GM19193 (cell line): ENCODE results near the gene VPS37B.

ENCODE experiments used
- POLR2A ChIP-seq: IDR thresholded peaks from 4 replicates; pipeline ENCODE4 v1.6.1; 2011; ENCODE audit not compliant: insufficient read depth, insufficient read length; ENCODE audit errors: extremely low read depth

The VPS37B gene

GRCh38 chr12:122862872-122863701 lies 32.8 kb downstream of the VPS37B start:
- TF ChIP-seq POLR2A: no peak

DNA sequence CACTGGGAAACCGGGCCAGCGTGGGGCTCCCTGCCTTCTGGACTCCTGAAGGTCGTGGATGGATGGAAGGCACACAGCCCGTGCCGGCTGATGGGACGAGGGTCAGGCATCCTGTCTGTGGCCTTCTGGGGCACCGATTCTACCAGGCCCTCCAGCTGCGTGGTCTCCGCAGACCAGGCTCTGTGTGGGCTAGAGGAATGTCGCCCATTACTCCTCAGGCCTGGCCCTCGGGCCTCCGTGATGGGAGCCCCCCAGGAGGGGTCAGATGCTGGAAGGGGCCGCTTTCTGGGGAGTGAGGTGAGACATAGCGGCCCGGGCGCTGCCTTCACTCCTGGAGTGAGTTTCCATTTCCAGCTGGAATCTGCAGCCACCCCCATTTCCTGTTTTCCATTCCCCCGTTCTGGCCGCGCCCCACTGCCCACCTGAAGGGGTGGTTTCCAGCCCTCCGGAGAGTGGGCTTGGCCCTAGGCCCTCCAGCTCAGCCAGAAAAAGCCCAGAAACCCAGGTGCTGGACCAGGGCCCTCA lies 33.8 kb downstream of the VPS37B start:
- no peak for TF ChIP-seq POLR2A

DNA sequence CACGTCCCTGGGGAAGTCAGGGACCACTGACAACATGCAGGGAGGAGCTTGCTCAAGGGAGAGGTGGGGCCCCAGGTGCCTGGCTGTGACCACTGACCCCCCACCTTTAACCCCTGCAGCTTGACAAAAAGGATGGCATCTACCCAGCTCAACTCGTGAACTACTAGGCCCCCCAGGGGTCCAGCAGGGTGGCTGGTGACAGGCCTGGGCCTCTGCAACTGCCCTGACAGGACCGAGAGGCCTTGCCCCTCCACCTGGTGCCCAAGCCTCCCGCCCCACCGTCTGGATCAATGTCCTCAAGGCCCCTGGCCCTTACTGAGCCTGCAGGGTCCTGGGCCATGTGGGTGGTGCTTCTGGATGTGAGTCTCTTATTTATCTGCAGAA lies 34.3 kb downstream of the VPS37B start:
- no peak for TF ChIP-seq POLR2A

GRCh38 chr12:122860854-122861586 lies 34.9 kb downstream of the VPS37B start:
- TF ChIP-seq POLR2A: no peak

DNA sequence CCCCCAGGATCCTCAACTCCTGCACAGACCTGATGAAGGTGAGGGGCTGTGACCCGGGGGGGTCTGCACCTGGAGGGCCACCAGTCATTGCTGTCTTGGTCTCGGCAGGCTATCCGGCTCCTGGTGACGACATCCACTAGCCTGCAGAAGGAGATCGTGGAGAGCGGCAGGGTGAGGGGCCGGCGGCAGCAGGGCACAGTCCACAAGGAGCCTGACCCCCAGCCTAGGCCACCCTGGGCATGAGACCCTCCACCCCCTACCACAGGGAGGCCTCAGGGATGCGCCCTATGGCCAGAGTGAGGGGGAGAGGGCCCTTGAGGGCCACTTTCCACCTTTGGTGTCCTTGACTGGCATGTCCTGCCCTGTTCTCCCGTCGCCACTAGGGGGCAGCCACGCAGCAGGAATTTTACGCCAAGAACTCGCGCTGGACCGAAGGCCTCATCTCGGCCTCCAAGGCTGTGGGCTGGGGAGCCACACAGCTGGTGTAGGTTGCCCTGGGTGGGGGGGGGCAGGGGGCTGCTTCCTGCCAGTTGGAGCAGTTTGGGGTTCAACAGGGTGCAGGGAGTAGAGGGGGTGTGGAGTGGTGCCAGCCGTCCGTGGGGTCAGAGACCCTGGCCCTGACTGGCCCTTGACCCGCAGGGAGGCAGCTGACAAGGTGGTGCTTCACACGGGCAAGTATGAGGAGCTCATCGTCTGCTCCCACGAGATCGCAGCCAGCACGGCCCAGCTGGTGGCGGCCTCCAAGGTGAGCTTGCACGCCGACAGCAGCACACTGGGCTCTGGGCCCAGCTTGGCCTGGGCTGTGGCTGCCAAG lies 35.7 kb downstream of the VPS37B start:
- no peak for TF ChIP-seq POLR2A

DNA sequence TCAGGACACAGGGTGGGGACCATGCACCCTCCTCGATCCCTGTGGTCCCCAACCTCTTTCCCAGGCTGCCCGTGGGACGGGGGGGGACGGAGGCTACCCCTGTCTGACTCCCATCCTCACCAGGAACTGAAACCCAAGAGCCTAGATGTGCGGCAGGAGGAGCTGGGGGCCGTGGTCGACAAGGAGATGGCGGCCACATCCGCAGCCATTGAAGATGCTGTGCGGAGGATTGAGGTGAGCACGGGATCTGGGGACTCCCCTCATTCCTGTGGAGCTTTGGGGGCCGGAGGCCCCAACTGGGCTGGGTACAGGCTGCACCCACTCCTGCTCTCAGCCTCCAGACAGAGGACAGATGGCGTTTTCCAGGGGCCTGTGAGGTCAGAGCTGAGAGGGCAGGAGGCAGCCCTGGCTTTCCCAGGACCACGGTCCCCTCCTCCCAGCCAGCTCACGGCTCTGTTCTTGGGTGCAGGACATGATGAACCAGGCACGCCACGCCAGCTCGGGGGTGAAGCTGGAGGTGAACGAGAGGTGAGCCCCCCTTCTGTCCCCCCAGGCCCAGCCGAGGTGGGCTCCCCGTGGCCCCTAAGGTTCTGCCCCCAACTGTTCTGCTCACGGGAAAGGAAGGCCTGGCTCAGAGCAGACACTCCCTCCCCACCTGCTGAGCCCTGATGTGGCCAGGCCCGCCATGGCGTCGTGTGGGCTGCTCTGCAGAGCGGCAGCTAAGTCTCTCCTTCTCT lies 36.5 kb downstream of the VPS37B start:
- TF ChIP-seq POLR2A: no peak

GRCh38 chr12:122858591-122859302 lies 37.2 kb downstream of the VPS37B start:
- no peak for TF ChIP-seq POLR2A

- TF ChIP-seq POLR2A: no peak
Observed at GRCh38 chr12:122858171-122858570, 37.8 kb downstream of the VPS37B start.

DNA sequence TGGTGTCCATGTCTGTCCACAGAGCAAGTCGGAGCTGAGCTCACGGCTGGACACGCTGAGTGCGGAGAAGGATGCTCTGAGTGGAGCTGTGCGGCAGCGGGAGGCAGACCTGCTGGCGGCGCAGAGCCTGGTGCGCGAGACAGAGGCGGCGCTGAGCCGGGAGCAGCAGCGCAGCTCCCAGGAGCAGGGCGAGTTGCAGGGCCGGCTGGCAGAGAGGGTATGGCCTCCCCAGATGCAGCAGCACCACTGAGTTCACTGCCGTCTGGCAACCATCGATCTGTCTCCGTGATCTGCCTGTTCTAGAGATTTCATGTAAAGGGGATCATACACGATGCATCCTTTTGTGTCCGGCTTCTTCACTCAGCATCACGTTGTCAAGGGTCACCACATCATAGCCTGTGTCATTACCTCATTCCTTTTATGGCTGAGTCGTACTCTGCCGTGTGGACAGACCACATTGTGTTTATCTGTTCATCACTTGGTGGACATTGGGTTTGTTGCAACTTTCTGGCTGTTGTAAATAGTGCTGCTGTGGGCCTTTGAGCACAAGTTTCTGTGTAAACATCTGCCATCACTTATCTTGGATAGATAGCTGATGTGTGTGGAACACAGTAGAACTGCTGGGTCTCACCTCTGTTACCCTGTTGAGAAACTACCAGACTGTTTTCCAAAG lies 38.8 kb downstream of the VPS37B start:
- TF ChIP-seq POLR2A: peak; percentile 5

GRCh38 chr12:122855928-122856831 lies 39.7 kb downstream of the VPS37B start:
- TF ChIP-seq POLR2A: peak; percentile 1

DNA sequence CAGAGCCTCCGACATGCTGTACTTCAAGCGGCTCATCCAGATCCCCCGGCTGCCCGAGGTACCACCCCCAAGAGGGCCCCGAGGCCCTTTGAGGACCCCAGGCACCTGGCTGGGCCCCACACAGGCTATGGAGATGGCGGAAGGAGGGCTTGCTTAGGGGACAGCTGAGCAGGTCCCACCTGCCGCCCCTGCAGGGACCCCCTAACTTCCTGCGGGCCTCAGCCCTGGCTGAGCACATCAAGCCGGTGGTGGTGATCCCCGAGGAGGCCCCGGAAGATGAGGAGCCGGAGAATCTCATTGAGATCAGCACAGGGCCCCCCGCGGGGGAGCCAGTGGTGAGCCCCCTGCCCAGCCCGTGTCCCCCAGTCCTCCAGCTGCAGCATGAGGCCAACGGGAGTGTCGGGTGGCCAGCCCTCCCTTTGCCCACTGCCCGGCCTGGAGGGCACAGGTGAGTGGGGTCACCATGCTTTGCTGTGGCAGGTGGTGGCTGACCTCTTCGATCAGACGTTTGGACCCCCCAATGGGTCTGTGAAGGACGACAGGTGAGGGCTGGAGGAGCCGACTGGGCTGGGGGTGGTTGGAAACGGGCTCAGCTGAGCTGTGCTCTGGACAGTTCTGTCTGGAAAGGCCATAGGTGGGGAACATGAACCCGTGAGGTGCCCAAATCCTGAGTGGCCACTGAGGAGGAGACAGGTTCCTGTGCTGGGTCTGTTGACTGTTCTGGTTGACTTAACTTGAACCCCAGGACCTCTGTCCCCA lies 40.7 kb downstream of the VPS37B start:
- no peak for TF ChIP-seq POLR2A

GRCh38 chr12:122854554-122854953 lies 41.4 kb downstream of the VPS37B start:
- no peak for TF ChIP-seq POLR2A
